MG63 (cell line): ENCODE measurements around the gene TENT4B. TPM values are rescaled to one million over a fixed set of nuclear protein-coding genes. Genes with fewer than 3 reads are reported as not detected.
"Not testable (repeated sequence)": the region's sequence is repeated elsewhere in the genome, so short reads cannot be mapped to it uniquely, and the experiment has no call there.

ENCODE experiments used
- DNase-seq: peaks from one replicate; pipeline ENCODE4 v3.0.0-alpha.2; 2020
- H3K27me3 ChIP-seq: fragments of 250-450 bp; sonication (Bioruptor Pico); 2 replicates; pipeline ENCODE4 v1.5.1; 2020; ENCODE audit warnings: mild to moderate bottlenecking, moderate library complexity
- H3K36me3 ChIP-seq: fragments of 250-450 bp; sonication (Bioruptor Pico); 2 replicates; pipeline ENCODE4 v1.5.1; 2020; ENCODE audit warnings: mild to moderate bottlenecking, moderate library complexity
- H3K4me3 ChIP-seq: fragments of 250-450 bp; sonication (Bioruptor Pico); 2 replicates; pipeline ENCODE4 v1.5.1; 2020; ENCODE audit warnings: mild to moderate bottlenecking, moderate library complexity
- H3K9me3 ChIP-seq: fragments of 250-450 bp; sonication (Bioruptor Pico); 2 replicates; pipeline ENCODE4 v1.5.1; 2020; ENCODE audit warnings: mild to moderate bottlenecking, moderate library complexity
- total RNA-seq: library from RNA; depleted of rRNA; stranded (reverse); fragments of >200 nt; shearing (Covaris generic); gene quantifications from 2 replicates; pipeline ENCODE4 v1.2.3, GENCODE V29; 2014; ENCODE audit warnings: low replicate concordance

TENT4B gene
- total RNA-seq, 1 experiment from 2014 or later = 5.0 TPM

DNA sequence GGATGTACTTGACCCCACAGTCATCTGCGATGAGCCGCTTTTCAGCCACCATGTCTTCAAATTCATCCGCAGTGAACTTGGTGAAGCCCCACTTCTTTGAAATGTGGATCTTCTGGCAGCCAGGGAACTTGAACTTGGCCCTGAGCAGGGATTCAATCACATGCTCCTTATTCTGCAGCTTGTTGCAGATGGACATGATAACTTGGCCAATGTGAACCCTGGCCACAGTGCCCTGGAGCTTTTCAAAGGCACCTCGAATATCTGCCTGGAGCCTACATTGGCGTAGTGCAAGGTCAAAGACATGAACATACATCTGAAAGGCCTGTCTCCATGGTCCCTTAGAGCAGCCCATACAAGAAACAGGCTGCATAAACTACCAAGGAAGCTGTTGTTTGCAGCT, 1.8 kb upstream of the TENT4B start:
- Histone ChIP-seq H3K9me3 (no peaks in the 10 kb centered on the region), H3K27me3 (no peaks in the 10 kb centered on the region), H3K36me3 (peaks cover 3% of the 10 kb centered on the region; the same call in 1 of the 2 replicates), H3K4me3 (no peak overlapping the region)
- DNase-seq = no peak

DNA sequence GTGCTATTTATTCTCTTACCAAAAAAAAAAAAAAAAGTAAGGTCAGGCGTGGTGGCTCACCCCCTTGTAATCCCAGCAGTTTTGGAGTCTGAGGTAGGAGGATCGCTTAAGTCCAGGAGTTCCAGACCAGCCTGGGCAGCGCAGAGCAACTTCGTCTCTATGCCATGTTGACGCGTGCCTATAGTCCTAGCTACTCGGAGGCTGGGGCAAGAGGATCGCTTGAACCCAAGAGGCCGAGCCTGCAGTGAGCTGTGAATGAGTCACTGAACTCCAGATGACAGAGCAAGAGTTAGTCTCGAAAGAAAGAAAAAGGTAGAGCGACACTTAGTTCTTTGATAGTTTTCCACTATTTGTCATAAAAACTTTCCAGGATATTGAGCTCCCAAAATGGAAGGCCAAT, 1.4 kb upstream of the TENT4B start:
- no peaks in the 10 kb centered on the region for H3K9me3 ChIP-seq
- no peaks in the 10 kb centered on the region for H3K27me3 ChIP-seq
- DNase-seq = no peak
- no peak overlapping the region for H3K4me3 ChIP-seq
- peaks cover 3% of the 10 kb centered on the region; the same call in 1 of the 2 replicates for H3K36me3 ChIP-seq

- peaks cover 3% of the 10 kb centered on the region; the same call in 1 of the 2 replicates for H3K36me3 ChIP-seq
- peak overlapping the region; percentile 57 for H3K4me3 ChIP-seq
- DNase-seq = peak; percentile 23
- no peaks in the 10 kb centered on the region for H3K27me3 ChIP-seq
- no peaks in the 10 kb centered on the region for H3K9me3 ChIP-seq
These were observed 727 bp upstream of the TENT4B start for GRCh38 chr16:50152351-50152806.

- H3K27me3 ChIP-seq = no peaks in the 10 kb centered on the region
- H3K9me3 ChIP-seq = no peaks in the 10 kb centered on the region
- DNase-seq = peak; percentile 20
- H3K4me3 ChIP-seq = peak overlapping the region; percentile 60
- peaks cover 3% of the 10 kb centered on the region; the same call in 1 of the 2 replicates for H3K36me3 ChIP-seq
These were observed 702 bp downstream of the TENT4B start for GRCh38 chr16:50153596-50154419.

GRCh38 chr16:50154420-50154950, 1.4 kb downstream of the TENT4B start:
- peaks cover 3% of the 10 kb centered on the region; the same call in 1 of the 2 replicates for H3K36me3 ChIP-seq
- H3K27me3 ChIP-seq = no peaks in the 10 kb centered on the region
- DNase-seq = no peak
- no peaks in the 10 kb centered on the region for H3K9me3 ChIP-seq
- peak overlapping the region; percentile 60 for H3K4me3 ChIP-seq

DNA sequence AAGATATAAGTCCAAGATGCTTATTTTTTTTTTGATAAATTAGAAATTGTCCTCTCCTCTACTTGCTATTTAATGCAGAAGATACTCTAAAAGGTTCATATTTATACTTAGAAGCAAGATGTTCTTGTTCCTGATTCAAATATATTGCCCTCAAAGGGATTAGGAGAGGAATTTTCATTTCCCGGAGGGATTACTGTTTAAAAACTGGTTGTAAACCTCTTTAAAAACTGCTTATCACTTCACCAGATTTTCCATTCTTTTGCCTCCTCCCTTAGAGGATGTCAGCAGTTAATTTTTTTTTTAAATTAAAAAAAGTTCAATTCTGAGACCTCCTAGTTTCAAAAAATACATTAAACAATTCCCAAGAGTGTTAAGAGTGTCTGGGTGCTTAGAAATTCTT, 2.8 kb downstream of the TENT4B start:
- no peaks in the 10 kb centered on the region for H3K27me3 ChIP-seq
- peak overlapping the region; percentile 60; the same call in 1 of the 2 replicates for H3K4me3 ChIP-seq
- peaks cover 3% of the 10 kb centered on the region; the same call in 1 of the 2 replicates for H3K36me3 ChIP-seq
- no peak for DNase-seq
- no peaks in the 10 kb centered on the region for H3K9me3 ChIP-seq

- H3K36me3 ChIP-seq = peaks cover 3% of the 10 kb centered on the region; the same call in 1 of the 2 replicates
- DNase-seq = no peak
- no peaks in the 10 kb centered on the region for H3K9me3 ChIP-seq
- no peaks in the 10 kb centered on the region for H3K27me3 ChIP-seq
- H3K4me3 ChIP-seq = no peak overlapping the region
These were observed 3.5 kb downstream of the TENT4B start for GRCh38 chr16:50156590-50156989.

GRCh38 chr16:50160495-50161164, 7.5 kb downstream of the TENT4B start:
- Histone ChIP-seq H3K9me3 (no peaks in the 10 kb centered on the region), H3K36me3 (no peaks in the 10 kb centered on the region), H3K27me3 (no peaks in the 10 kb centered on the region), H3K4me3 (no peak overlapping the region)
- DNase-seq = no peak

DNA sequence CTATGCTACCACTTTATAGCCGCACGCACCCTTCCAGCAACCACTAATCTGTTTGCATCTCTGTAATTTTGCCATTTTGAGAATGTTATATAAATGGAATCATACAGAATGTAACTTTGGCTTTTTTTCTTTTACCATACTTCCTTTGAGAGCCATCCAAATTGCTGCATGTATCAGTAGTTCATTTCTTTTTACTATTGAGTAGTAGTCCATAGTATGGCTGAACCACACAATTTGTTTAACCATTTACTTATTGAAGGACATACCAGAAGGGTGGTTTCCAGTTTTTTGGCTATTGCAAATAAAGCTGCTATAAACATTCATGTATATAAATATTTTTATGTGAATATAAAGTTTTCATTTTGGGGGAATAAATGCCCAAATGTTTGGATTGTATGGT, 8.8 kb downstream of the TENT4B start:
- Histone ChIP-seq H3K9me3 (no peaks in the 10 kb centered on the region), H3K4me3 (no peak overlapping the region), H3K36me3 (no peaks in the 10 kb centered on the region), H3K27me3 (no peaks in the 10 kb centered on the region)
- DNase-seq = no peak

GRCh38 chr16:50165473-50165872, 12.4 kb downstream of the TENT4B start:
- no peaks in the 10 kb centered on the region for H3K9me3 ChIP-seq

DNA sequence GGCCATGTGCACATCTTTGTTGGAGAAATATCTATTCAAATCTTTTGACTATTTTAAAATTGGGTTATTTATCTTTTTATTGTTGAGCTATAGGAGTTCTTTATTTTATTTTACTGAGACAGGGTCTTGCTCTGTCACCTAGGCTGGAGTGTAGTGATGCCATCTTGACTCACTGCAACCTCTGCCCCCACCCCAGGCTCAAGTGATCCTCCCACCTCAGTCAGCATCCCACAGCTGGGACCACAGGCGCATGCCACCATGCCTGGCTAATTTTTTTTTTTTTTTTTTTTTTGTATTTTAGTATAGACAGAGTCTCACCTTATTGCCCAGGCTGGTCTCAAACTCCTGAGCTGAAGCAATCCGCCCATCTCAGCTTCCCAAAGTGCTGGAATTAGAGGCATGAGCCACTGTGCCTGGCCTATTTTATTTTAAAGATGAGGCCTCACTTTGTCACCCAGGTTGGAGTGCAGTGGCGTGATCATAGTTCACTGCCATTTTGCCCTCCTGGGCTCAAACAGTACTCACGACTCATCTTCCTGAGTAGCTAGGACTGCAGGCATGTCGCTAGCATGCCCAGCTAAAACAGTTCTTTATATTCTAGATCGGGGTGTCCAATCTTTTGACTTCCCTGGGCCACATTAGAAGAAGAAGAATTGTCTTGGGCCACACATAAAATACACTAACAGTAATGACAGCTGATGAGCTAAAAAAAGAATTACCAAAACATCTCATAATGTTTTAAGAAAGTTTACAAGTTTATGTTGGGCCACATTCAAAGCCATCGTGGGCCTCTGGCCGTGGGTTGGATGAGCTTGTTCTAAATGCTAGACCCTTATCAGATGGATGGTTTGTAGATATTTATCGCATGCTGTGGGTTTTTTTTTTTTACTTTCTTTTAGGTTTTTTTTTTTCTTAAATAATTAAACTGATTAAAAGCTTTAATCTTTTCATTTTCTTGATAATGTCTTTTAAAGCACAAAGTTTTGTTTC, 13.7 kb downstream of the TENT4B start:
- no peaks in the 10 kb centered on the region for H3K9me3 ChIP-seq
- no peaks in the 10 kb centered on the region for H3K27me3 ChIP-seq
- H3K4me3 ChIP-seq = no peak overlapping the region
- peak; percentile 23 for DNase-seq
- H3K36me3 ChIP-seq = no peaks in the 10 kb centered on the region

More at GRCh38 chr16:50165473-50165872, 12.4 kb downstream of the TENT4B start:
- H3K4me3 ChIP-seq = no peak overlapping the region
- H3K27me3 ChIP-seq = no peaks in the 10 kb centered on the region
- no peaks in the 10 kb centered on the region for H3K36me3 ChIP-seq
- no peak for DNase-seq

- no peak for DNase-seq
- H3K36me3 ChIP-seq = no peaks in the 10 kb centered on the region
- no peak overlapping the region for H3K4me3 ChIP-seq
- H3K27me3 ChIP-seq = no peaks in the 10 kb centered on the region
- H3K9me3 ChIP-seq = no peaks in the 10 kb centered on the region
These were observed 14.4 kb downstream of the TENT4B start for GRCh38 chr16:50167556-50167955.

GRCh38 chr16:50169555-50170096, 16.5 kb downstream of the TENT4B start:
- no peaks in the 10 kb centered on the region for H3K9me3 ChIP-seq
- no peak overlapping the region for H3K4me3 ChIP-seq
- no peak for DNase-seq
- no peaks in the 10 kb centered on the region for H3K27me3 ChIP-seq
- no peaks in the 10 kb centered on the region for H3K36me3 ChIP-seq

DNA sequence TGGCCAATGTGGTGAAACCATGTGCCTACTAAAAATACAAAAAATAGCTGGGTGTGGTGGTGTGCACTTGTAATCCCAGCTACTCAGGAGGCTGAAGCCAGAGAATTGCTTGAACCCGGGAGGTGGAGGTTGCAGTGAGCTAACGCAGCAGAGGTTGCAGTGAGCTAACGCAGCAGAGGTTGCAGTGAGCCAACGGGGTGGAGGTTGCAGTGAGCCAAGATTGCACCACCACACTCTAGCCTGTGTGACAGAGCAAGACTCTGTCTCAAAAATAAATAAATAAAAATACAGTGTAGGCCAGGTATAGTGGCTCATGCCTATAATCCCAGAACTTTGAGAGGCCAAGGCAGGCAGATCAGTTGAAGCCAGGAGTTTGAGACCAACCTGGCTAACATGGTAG, 18.7 kb downstream of the TENT4B start:
- not testable (repeated sequence) for H3K27me3 ChIP-seq, H3K36me3 ChIP-seq, H3K4me3 ChIP-seq, H3K9me3 ChIP-seq, DNase-seq

GRCh38 chr16:50172195-50172922, 19.3 kb downstream of the TENT4B start:
- DNase-seq = no peak
- Histone ChIP-seq H3K4me3 (no peak overlapping the region), H3K36me3 (no peaks in the 10 kb centered on the region), H3K27me3 (no peaks in the 10 kb centered on the region), H3K9me3 (no peaks in the 10 kb centered on the region)
